Measurements from ENCODE around the gene CASK. TPM values are rescaled to one million over a fixed set of nuclear protein-coding genes. Genes with fewer than 3 reads are reported as not detected.

Gene CASK
- total RNA-seq, 1 donor from 2014 or later = 41.0 TPM

- intact Hi-C loops (cut with DNase I) = no loop called here
- no peaks in the 10 kb centered on the region for H3K36me3 ChIP-seq
- no peak for TF ChIP-seq POLR2AphosphoS5 (IDR thresholded peaks at IDR 0.05; ENCODE audit: insufficient read depth in 1 of 2, low read depth in 1 of 2)
- no peak for TF ChIP-seq POLR2A (IDR thresholded peaks at IDR 0.05)
- TF ChIP-seq CTCF (IDR thresholded peaks at IDR 0.05) = no peak
- no peaks in the 10 kb centered on the region for H3K27me3 ChIP-seq
- no peak overlapping the region for H3K4me3 ChIP-seq
- H3K4me1 ChIP-seq = no peaks in the 10 kb centered on the region
- no peak for DNase-seq (ENCODE audit: extremely low spot score in 2 of 2)
- H3K27ac ChIP-seq = no peak overlapping the region
- no peaks in the 10 kb centered on the region for H3K9me3 ChIP-seq
These were observed 35.5 kb upstream of the CASK start for GRCh38 chrX:41958861-41959260.

DNA sequence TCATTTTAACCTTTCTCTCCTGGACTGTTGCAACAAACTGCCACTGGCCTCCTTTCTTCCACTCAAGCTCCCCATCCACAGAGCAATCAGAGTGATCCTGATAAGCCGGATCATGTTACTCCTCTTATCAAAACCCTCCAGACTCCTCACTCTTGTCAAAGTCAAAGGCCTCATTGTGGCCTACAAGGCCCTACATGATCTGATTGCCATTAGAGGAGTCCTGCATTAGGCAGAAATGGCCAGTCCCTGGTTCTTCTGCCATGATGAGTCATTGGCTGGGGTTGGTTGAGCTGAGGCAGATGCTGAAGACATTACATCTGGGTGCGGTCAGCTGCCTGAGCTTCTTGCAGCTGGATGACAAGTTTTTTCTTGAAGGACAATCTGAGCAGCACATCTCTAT is 32.7 kb upstream of the CASK start:
- TF ChIP-seq POLR2A (IDR thresholded peaks at IDR 0.05) (no peak), POLR2AphosphoS5 (IDR thresholded peaks at IDR 0.05; ENCODE audit: insufficient read depth in 1 of 2, low read depth in 1 of 2) (no peak), CTCF (IDR thresholded peaks at IDR 0.05) (no peak)
- H3K4me1 ChIP-seq = no peaks in the 10 kb centered on the region
- H3K27ac ChIP-seq = no peak overlapping the region
- H3K4me3 ChIP-seq = no peak overlapping the region
- DNase-seq (ENCODE audit: extremely low spot score in 2 of 2) = no peak
- H3K36me3 ChIP-seq = no peaks in the 10 kb centered on the region
- H3K27me3 ChIP-seq = no peaks in the 10 kb centered on the region
- intact Hi-C loops (cut with DNase I) = no loop called here
- H3K9me3 ChIP-seq = no peaks in the 10 kb centered on the region

GRCh38 chrX:41952102-41952501 is 28.7 kb upstream of the CASK start:
- no peak for TF ChIP-seq POLR2A (IDR thresholded peaks at IDR 0.05)
- TF ChIP-seq CTCF (IDR thresholded peaks at IDR 0.05) = no peak
- no peak for TF ChIP-seq POLR2AphosphoS5 (IDR thresholded peaks at IDR 0.05; ENCODE audit: insufficient read depth in 1 of 2, low read depth in 1 of 2)
- intact Hi-C loops (cut with DNase I) = no loop called here
- H3K9me3 ChIP-seq = no peaks in the 10 kb centered on the region

DNA sequence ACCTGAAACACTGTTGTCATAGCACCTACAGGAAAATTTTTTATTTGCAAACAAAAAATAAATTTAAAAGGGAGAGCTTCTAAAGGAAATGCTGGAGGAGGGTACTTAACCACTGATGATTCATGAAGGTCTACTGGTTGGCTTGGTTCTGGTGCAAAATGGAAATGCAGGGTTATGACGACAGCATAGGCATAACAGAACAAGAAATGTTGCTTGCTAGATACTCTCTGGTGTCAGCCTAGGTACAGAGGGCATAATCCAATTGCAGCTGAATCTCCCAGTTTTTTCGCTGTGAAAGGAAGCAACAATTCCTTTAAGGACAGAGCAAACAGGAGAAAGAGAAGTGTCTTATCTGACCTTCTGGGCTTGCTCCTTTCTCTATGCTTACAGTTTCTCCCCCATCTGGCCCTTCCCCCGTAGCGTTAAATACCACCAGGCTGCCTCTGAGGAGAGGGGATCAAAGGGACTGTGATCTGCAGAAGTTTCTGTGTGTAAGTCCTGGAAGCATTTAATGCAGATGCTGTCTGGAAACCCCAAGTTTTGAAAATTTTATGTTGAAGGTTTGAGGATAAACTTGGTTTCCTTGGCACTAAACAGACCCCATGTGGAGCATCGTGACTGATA is 23.7 kb upstream of the CASK start:
- no peaks in the 10 kb centered on the region for H3K36me3 ChIP-seq
- no peaks in the 10 kb centered on the region for H3K27me3 ChIP-seq
- no peak overlapping the region for H3K27ac ChIP-seq
- TF ChIP-seq CTCF (IDR thresholded peaks at IDR 0.05) (no peak), POLR2AphosphoS5 (IDR thresholded peaks at IDR 0.05; ENCODE audit: insufficient read depth in 1 of 2, low read depth in 1 of 2) (no peak), POLR2A (IDR thresholded peaks at IDR 0.05) (no peak)
- H3K4me1 ChIP-seq = no peaks in the 10 kb centered on the region
- H3K9me3 ChIP-seq = no peaks in the 10 kb centered on the region
- DNase-seq (ENCODE audit: extremely low spot score in 2 of 2) = no peak
- H3K4me3 ChIP-seq = no peak overlapping the region
- intact Hi-C loops (cut with DNase I) = no loop called here

More at GRCh38 chrX:41952102-41952501, 28.7 kb upstream of the CASK start:
- DNase-seq (ENCODE audit: extremely low spot score in 2 of 2) = no peak
- Histone ChIP-seq H3K27me3 (no peaks in the 10 kb centered on the region), H3K4me1 (no peaks in the 10 kb centered on the region), H3K36me3 (no peaks in the 10 kb centered on the region), H3K27ac (no peak overlapping the region), H3K4me3 (no peak overlapping the region)

DNA sequence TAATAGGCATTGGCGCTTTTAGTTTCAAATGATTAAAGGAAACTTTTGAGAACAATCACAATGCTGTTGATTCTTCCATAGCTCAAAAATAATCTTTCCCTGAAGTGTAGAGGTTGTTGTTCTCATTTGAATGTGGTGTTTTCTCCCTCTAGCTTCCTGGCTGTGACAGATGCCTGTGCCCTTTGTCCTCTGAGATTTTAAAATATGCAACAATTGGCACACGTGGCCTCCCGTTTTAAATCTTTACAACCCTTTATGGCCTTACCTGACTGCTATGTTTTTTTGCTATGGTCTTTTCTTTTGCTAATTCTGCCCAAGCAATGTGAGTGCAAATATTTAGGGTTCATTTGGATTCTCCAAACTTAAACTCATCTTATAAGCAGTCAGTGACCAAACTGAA is 22.9 kb upstream of the CASK start:
- Histone ChIP-seq H3K4me1 (no peaks in the 10 kb centered on the region), H3K4me3 (no peak overlapping the region), H3K9me3 (no peaks in the 10 kb centered on the region), H3K36me3 (no peaks in the 10 kb centered on the region), H3K27ac (no peak overlapping the region), H3K27me3 (no peaks in the 10 kb centered on the region)
- DNase-seq (ENCODE audit: extremely low spot score in 2 of 2) = no peak
- intact Hi-C loops (cut with DNase I) = no loop called here
- no peak for TF ChIP-seq CTCF (IDR thresholded peaks at IDR 0.05)
- no peak for TF ChIP-seq POLR2AphosphoS5 (IDR thresholded peaks at IDR 0.05; ENCODE audit: insufficient read depth in 1 of 2, low read depth in 1 of 2)
- TF ChIP-seq POLR2A (IDR thresholded peaks at IDR 0.05) = no peak
